ENCODE measurements around the gene ANKS1A.
"Not testable (repeated sequence)": the region's sequence is repeated elsewhere in the genome, so short reads cannot be mapped to it uniquely, and the experiment has no call there.

ANKS1A gene, protein sequence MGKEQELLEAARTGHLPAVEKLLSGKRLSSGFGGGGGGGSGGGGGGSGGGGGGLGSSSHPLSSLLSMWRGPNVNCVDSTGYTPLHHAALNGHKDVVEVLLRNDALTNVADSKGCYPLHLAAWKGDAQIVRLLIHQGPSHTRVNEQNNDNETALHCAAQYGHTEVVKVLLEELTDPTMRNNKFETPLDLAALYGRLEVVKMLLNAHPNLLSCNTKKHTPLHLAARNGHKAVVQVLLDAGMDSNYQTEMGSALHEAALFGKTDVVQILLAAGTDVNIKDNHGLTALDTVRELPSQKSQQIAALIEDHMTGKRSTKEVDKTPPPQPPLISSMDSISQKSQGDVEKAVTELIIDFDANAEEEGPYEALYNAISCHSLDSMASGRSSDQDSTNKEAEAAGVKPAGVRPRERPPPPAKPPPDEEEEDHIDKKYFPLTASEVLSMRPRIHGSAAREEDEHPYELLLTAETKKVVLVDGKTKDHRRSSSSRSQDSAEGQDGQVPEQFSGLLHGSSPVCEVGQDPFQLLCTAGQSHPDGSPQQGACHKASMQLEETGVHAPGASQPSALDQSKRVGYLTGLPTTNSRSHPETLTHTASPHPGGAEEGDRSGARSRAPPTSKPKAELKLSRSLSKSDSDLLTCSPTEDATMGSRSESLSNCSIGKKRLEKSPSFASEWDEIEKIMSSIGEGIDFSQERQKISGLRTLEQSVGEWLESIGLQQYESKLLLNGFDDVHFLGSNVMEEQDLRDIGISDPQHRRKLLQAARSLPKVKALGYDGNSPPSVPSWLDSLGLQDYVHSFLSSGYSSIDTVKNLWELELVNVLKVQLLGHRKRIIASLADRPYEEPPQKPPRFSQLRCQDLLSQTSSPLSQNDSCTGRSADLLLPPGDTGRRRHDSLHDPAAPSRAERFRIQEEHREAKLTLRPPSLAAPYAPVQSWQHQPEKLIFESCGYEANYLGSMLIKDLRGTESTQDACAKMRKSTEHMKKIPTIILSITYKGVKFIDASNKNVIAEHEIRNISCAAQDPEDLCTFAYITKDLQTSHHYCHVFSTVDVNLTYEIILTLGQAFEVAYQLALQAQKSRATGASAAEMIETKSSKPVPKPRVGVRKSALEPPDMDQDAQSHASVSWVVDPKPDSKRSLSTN

DNA sequence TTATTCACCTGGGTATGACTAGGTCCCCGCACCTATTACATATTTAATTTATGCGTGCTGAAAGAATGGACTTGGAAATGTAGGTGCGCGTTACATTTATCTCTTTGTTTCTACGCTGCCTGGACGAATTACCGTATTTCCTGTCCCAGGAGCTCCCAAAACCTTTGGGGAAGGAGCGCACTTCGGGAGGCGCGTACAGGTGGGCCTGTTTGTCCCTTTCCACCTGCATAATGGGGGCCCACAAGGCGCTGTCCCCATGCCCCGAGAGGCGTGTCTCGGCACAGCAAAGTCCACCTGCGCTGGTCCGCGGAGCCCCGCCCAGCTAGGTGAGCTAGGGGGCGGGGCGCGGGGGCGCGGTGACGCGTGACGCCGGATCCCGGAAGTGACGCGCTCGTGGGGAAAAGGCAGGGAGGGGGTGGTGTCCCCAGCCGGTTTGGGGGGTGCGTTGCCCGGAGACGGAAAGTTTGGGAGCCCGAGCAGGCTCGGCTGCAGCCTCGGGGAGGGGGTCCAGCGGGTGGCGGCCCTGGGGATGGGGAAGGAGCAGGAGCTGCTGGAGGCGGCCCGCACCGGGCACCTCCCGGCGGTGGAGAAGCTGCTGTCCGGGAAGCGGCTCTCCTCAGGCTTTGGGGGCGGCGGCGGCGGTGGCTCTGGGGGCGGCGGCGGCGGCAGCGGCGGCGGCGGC, at the start of gene ANKS1A:
ANKS1A (plus strand) TSS at position 382 of the 682 bp plus-strand sequence; CDS start at position 530, 148 bp downstream.
- DNase-seq = peak; percentile 87

DNA sequence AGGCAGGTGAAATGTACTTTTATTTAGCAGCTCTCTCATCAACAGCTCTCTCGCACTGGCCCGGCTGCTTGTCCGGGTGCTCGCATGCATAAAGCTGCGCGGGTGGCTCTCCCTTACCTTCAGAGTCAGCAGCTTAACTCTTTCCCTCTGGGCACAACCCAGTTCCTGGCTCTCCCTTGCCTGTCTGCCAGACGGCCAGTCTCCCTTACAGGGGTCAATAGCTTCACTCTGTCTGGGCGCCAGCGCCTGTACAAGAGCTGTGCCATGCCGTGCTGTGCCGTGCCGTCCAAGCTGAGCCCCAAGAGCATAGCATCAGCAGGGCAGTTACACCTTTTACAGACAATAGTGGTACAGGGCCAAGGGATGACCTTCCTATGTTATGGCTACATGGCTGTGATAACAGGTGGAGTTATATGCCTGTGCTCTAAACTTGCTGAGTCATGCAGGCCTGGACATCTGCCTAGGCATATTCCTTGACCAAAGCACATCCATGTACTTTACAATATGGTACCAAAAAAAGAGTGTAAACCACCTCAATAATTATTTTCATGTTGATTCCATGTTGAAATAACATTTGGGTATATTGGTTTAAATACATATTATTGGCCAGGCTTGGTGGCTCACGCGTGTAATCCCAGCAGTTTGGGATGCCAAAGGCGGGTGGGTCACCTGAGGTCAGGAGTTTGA, 49.2 kb upstream of the ANKS1A start:
- no peak for DNase-seq

DNA sequence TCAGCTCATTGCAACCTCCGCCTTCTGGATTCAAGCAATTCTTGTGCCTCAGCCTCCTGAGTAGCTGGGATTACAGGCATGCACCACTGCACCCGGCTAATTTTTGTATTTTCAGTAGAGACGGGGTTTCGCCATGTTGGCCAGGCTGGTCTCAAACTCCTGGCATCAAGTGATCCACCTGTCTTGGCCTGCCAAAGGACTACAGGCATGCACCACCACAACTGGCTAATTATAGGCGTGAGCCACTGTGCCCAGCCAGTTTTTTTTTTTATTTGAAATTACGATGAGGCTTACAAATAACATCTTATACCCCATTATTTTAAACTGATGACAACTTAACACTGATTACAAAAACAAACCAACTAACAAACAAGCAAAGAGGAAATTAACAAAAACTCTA, 40.0 kb upstream of the ANKS1A start:
- not testable (repeated sequence) for DNase-seq

DNA sequence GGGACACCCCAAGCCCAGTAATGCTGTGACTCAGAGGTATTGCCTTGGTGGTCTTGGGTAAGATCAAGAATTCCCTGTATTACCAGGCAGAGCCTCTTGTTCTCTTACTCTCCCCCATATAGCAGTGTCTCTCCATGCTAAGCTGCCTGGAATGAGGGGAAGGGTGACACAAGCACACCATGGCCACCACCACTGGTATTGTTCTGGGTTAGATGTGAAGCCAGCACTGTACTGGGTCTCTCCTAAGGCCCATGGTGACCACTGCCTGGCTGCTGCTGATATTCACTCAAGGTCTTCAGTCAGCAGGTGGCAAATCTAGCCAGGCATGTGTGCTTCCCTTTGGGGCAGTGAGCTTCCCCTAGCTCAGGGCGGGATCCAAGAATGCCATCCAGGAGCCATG, 37.7 kb upstream of the ANKS1A start:
- no peak for DNase-seq

DNA sequence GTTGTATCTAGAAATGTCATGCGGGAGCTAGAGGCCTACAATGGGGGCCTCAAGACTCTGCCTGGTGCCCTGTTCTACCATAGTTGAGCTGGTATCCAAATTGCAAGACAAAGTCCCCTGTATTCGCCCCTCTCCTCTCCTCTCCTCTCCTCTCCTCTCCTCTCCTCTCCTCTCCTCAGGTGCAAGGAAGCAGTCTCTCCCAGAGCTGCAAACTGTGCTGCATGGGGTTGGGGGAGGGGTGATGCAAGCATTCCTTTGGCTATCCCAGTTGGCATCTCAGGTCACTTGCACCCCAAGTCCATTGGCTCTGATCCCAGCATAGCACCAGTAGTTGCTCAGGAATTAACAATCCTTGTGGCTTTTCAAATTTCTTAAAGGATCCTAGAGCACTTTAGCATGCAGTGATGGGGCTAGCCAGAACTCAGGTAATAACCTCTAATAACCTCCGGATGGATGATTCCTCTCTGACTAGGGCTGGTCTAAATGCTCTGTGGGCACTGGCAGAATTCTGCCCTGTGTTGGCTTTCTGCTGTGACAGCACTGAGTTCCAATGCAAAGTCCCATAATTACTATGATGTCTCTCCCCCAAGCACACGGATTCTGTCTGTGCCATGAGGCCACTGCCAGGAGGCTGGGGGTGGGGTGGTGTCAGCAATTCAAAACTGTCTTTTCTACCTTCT, 36.5 kb upstream of the ANKS1A start:
- no peak for DNase-seq

DNA sequence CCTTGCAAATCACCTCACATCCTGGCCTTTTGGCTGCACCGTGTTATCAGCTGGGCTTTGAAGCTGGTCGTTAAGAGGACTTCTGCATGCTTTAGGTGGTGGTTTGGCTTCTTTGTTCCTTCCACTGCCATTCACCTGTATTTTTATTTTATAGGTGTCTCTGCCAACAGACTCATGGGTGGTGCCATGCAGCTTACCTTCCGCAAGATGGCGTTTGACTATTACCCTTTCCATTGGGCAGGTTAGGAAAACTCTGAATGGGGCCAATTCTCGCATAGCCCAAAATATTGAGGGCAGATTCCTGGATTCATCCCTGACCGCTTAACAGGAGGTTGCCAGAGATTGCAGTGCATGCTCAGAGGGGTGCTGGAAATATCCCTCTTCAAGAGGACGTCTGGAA, 33.6 kb upstream of the ANKS1A start:
- DNase-seq = no peak

DNA sequence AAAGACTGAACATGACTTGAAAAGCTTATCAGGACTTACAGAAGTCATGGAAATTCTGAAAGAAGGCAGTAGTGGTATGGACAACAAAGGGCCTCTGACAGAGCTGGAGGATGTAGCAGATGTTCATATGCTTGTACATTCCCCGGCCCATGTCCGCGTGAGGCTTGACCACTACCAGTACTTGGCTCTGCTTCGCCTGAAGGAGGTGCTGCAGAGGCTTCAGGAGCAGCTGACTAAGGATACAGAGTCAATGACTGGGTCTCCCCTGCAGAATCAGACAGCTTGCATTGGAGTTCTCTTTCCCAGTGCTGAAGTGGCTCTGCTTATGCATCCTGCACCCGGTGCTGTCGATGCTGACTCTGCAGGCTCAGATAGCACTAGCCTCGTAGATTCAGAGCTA, 30.4 kb upstream of the ANKS1A start:
- no peak for DNase-seq

DNA sequence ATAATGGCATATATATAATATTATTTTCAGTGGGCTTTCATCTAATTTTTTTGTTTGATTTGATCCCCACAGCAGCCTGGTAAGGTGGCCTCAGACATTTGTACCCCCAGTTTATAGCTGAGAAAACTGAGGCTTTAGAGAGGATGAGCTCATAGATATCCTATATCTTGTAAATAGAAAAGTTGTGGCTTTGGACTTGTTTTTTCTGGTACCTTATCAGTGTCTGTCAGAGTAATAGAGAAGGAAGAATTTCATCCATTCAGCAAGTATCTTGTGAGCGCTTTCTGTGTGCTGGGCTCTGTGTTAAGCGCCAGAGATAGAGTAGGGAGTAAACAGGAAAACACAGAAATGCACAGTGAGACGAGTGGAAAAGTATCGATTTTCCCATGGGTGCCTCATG, 29.1 kb upstream of the ANKS1A start:
- DNase-seq = no peak

DNA sequence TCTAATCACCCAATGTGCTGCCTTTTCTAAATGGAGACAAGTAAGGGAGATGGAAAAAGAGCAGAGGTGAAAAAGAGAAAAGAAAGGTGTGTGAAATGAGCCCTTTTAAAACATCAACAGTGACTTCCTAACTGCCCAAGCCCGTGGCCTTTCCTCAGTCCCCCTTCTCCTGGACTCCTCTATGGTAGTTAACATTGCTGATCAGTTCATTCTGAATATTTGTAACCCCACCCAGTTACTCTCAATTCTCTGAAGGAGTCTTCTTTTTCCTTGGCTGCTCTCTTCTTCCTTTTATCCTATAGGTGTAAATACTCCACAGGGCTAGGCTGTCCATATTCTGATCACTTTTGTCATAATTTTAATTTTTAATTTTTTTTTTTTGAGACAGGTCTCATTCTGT, 28.3 kb upstream of the ANKS1A start:
- no peak for DNase-seq

DNA sequence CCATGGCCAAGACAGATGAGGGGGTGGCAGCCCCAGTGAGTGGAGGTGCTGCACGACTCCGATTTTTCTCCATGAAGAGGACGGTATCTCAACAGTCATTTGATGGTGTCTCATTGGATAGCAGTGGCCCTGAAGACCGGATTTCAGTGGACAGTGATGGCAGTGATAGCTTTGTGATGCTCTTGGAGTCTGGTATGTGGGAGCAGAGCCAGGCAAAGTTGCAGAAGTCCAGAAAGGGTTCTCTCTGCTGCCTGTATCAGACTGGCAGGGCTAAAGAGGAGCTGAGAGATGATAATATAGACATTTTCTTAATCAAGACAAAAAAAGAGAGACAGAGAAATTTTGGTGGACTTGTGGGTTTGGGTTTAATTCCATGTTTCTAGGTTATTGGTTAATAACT, 25.0 kb upstream of the ANKS1A start:
- DNase-seq = no peak

DNA sequence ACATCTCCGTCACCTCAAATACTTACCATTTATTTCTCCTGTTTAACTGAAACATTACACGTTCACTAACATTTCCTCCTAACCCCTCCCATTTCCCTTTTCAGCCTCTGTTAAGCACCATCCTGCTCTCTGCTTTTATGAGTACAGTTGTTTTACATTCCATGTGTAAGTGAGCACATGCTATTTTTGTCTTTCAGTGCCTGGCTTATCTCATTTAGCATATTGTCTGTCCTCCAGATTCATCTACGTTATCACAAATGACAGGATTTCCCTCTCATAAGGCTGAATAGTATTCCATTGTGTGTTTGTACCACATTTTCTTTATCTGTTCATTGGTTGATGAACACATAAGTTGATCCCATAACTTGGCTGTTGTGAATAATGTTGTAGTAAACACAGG, 23.9 kb upstream of the ANKS1A start:
- no peak for DNase-seq

DNA sequence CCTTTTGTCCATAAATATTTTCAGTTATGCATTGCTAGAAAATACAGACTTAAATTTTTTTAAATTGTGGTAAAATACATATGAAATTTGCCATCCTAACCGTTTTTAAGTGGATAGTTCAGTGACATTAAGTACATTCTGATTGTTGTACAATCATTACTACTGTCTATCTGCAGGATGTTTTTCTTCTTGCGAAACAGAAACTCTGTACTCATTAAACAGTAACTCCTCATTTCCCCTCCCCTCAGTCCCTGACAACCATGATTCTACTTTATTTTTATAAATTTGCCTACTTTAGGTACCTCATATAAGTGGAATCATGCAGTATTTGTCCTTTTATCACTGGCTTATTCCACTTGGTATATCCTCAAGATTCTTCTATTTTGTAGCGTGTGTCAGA, 22.5 kb upstream of the ANKS1A start:
- no peak for DNase-seq

DNA sequence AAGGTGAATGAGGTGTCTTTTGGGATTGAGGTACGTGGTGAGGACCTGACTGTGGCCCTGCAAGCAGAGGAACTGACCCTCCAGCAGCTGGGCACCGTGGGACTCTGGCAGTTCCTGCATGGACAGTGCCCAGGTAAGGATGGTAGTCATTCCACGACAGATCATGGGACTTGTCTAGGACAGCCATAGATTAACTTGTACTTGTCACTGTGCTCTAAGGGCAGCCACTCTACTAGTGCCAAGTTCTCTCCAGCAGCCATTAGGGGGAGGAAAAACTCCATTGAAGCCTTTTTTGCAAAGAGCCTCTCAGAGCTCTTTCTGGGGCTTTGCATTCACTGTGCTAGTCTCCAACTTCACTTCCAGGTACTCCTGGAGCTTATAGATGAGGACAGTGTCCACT, 21.6 kb upstream of the ANKS1A start:
- DNase-seq = no peak

DNA sequence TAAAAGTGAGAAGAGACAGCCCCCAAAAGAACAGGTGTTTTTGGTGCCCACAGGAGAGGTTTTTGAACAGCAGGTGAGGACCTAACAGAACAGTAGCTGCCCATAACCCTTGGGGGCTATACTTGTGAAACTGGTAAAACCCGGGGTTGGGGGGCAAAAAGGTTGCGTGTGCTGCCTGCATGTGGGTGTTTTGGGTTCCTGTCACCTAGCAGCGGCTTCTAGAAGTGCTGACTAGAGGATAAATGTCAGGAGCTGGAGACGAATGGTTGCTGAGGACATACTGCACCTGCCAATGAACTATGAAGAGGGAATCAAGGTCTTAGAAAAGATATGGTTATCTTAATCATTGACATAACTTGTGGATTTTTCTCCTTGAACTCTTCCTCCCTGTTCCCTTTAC, 17.2 kb upstream of the ANKS1A start:
- DNase-seq = no peak

DNA sequence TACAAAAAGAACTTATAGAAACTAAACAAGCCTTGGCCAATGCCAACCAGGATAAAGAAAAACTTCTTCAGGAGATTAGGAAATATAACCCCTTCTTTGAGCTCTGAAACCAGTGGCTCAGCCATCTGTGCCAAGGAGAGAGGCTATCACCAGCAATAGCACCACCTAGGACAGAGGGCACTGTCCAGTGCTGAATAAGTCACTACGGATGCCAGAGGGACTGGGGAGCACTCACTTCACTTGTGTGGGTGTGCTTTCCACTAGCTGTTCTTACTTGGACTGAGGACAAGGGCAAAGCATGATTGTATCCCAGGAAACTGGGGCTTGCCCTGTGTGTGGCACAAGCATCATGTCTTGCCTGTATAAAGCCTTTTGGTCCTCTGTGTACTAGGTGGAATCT, 16.7 kb upstream of the ANKS1A start:
- no peak for DNase-seq

DNA sequence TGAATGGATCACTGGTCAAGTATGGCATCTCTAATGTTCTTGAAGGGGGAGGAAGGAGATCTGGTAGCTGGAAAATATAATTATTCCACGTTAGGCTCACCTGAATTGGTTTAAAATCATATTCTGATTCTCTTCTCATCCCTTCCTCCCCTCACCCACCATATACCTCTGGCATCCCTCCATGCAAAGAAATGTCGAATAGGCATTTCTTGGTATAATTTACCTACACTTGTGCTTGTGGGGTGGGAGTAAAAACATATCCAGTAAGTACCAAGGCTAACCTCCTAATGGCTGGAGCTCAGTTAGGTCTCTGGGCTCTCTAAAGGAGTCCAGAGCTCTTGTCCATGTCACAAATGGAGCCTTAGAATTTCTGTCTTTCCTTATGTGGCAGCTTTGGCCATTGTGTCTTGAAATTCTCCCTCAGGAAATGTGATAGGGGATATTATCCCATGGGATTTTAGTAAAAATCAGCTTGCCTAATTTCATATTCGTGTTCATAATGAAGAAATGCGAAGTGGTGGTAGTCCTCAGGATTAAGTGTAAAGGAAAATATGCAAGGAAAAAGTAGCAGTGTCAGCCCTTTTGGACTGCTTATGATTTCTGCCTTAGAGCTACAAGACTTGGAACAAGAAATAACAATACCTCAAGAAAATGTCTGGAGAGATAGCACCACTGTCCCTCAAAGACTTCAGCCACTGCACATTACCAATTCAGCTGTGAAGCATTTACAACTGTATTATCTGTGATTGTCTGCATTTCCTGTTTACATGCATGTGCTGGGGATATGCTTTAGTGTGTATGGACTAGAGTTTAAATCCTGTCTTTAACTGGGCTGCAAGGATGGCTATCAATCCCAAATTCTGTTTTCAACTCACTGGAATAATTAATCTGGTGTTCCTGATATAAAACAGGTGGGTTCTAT, 13.5 kb upstream of the ANKS1A start:
- no peak for DNase-seq

DNA sequence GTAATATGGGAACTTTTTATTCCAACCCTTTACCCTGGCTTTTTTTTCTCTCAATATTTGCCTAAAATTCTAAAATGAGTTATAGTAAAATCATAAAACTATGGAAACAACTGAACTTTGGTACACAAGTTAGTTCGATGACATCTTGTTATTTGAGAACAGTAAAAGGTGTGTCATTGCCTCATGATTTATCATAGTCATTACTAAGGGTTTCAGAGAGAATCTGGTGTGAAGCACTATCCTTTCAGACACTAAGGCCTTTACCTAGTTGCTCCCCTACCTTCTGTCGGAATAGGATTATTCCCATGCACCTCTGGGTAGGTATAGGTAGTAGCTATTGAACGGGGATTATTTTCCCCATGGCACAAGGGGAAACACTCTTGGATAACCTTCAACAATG, 12.6 kb upstream of the ANKS1A start:
- no peak for DNase-seq

DNA sequence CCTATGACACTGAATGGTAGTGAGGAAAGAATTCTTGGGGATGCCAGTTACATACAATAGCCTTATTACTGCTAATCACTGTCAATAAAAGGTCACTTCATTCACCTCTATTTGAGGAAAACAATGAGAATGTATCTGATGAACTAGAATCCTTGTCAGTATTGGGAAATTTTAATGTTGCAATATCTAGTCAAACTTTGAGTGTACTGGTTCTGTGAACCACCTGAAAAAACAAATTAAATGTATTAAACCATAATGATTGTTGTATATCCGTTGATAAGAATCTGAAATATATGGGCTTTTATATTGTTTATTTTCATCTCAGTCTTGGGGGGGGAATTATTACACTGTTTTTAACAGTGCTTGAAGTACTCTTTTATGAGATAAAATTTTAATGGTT, 11.8 kb upstream of the ANKS1A start:
- DNase-seq = no peak

DNA sequence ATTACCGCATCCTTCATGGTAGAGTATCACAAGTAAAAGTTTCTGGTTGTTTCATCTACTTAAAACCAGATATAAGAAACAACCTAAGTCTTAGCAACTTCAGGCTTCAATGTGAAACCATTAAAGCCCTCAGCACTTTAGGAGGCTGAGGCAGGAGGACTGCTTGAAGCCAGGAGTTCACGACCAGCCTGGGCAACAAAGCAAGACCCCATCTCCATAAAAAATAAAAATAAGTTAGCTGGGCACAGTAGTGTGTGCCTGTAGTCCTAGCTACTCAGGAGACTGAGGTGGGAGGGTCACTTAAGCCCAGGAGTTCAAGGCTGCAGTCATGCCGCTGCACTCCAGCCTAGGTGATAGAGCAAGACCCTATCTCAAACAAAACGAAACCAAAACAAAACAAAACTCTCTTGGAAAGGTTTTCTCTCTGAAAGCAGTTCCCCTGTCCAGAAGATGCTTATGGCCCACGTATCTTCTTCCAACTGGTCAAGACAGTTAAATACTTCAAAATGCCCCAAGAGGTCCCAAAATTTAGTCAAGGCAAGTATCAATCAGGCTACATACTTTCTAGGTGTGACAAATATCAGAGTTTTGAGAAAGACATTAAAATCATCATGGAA, 11.1 kb upstream of the ANKS1A start:
- DNase-seq = no peak

DNA sequence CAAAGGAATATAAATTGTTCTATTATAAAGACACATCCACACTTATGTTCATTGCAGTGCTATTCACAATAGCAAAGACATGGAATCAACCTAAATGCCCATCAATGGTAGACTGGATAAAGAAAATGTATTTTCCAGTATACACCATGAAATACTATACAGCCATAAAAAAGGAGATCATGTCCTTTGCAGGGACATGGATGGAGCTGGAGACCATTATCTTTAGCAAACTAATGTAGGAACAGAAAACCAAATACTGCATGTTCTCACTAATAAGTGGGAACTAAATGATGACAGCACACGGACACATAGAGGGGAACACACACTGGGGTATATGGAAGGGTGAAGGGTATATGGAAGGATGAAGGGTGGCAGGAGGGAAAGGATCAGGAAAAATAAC, 5.0 kb upstream of the ANKS1A start:
- DNase-seq = not testable (repeated sequence)
